Measurements from ENCODE around the gene CDS2. TPM values are rescaled to one million over a fixed set of nuclear protein-coding genes. Genes with fewer than 3 reads are reported as not detected.

Gene CDS2
- total RNA-seq, 1 experiment from 2014 or later: 17.1 TPM

DNA sequence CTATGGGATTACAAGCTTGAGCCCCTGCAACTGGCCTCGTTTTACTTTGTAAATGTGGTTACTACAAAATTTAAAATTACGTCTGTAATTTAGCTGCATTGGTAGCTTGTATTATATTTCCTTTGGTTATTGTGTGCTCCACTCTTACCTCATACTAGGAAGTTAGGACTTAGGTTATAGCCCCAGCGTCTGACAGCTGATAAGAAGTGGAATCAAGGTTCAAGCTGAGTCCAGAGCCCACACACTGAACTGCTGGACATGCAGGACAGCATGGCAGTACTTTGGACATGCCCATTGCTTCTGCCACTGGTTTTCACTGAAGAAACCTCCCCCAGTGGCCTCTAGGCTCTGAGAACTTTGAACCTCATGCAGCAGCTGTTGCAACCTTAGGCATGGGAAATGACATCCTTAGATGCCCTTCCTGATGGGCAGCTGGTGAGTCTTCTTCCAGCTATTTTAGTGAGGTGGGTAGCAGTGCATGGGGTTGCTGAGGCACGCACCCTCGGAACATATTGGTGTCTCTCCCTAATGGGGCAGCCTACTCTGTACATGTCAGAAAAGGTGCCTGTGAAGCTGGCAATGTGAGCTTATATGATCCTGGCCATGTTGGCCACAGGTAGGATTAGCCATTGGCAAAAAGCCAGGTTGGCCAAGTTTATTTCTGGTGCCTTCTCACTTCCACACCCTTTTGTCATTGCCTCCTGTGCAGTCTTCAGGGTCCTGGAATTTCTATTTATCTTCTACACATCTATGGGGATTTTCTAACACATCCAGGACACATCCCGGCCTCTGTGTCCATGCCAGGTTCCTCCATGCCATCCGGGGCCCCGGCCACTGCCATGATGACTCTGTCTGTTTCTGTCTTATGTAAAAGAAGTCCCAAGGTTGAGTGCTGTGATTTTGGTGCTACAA is 85.3 kb downstream of the CDS2 start:
- H3K9ac ChIP-seq (ENCODE audit: low read length): no peak overlapping the region
- no peaks in the 10 kb centered on the region for H3K36me3 ChIP-seq (ENCODE audit: low read depth, low read length)
- no peaks in the 10 kb centered on the region for H3F3A ChIP-seq (ENCODE audit: low read length, unreplicated experiment)
- no peaks in the 10 kb centered on the region for H3K79me2 ChIP-seq (ENCODE audit: low read length)
- H3K4me1 ChIP-seq (ENCODE audit: insufficient read depth, low read length): no peaks in the 10 kb centered on the region
- H3K4me2 ChIP-seq (ENCODE audit: low read length): no peak overlapping the region
- no peaks in the 10 kb centered on the region for H3K27me3 ChIP-seq (ENCODE audit: low read length)
- no peak overlapping the region for H2AFZ ChIP-seq (ENCODE audit: low read length)
- H4K20me1 ChIP-seq (ENCODE audit: low read length): no peaks in the 10 kb centered on the region
- intact Hi-C loops (cut with micrococcal nuclease): no loop called here
- H3K9me2 ChIP-seq (replicated peaks; ENCODE audit: low read length): no peaks in the 10 kb centered on the region
- CTCF ChIA-PET: interaction anchor here (0.8 to 0.9 kb wide), 2 partner anchors 11 kb away, joined by 3 to 7 read pairs; no protein-coding TSS in a partner anchor
- H3K9me3 ChIP-seq (ENCODE audit: low read length): no peaks in the 10 kb centered on the region
- POLR2A ChIA-PET (ENCODE audit: unreplicated experiment): no interaction called here
- H3K27ac ChIP-seq (ENCODE audit: low read length): no peak overlapping the region
- no peak for DNase-seq
- ATAC-seq: no peak
- BruUV-seq (replicated peaks): no TSS peak
- no peak overlapping the region for H3K4me3 ChIP-seq (ENCODE audit: low read length)
- TF ChIP-seq, protein P1, sequence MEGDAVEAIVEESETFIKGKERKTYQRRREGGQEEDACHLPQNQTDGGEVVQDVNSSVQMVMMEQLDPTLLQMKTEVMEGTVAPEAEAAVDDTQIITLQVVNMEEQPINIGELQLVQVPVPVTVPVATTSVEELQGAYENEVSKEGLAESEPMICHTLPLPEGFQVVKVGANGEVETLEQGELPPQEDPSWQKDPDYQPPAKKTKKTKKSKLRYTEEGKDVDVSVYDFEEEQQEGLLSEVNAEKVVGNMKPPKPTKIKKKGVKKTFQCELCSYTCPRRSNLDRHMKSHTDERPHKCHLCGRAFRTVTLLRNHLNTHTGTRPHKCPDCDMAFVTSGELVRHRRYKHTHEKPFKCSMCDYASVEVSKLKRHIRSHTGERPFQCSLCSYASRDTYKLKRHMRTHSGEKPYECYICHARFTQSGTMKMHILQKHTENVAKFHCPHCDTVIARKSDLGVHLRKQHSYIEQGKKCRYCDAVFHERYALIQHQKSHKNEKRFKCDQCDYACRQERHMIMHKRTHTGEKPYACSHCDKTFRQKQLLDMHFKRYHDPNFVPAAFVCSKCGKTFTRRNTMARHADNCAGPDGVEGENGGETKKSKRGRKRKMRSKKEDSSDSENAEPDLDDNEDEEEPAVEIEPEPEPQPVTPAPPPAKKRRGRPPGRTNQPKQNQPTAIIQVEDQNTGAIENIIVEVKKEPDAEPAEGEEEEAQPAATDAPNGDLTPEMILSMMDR (conservative IDR thresholded peaks at IDR 0.05; ENCODE audit: low read depth, low read length): no peak
- TF ChIP-seq EZH2phosphoT487 (IDR thresholded peaks at IDR 0.05; ENCODE audit: borderline replicate concordance, low read length): no peak
- TF ChIP-seq EZH2 (IDR thresholded peaks at IDR 0.05; ENCODE audit: low read length, unreplicated experiment): no peak

DNA sequence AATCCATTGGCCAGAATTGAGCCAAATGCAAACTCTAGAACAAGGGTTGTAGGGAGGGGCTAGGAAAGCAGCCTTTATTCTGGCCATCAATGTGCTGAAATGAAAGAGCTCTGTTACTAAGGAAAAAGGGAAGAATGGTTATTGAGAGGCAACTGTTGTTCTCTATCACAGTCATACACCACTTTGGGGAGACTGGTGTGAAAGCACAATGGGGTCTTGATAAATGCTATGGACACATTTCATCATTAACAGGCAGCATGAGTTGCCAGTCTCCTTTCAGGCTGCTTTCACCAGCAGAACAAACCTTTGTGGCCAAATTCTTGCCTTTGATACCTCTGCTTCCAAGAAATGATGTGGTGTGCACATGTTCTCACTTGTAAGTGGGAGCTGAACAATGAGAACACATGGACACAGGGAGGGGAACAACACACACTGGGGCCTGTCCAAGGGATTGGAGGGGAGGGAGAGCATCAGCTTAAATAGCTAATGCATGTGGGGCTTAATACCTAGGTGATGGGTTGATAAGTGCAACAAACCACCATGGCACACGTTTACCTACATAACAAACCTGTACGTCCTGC is 86.2 kb downstream of the CDS2 start:
- no peaks in the 10 kb centered on the region for H3K4me1 ChIP-seq (ENCODE audit: insufficient read depth, low read length)
- H2AFZ ChIP-seq (ENCODE audit: low read length): no peak overlapping the region
- H3K9ac ChIP-seq (ENCODE audit: low read length): no peak overlapping the region
- ATAC-seq: no peak
- no peak overlapping the region for H3K27ac ChIP-seq (ENCODE audit: low read length)
- no peak for DNase-seq
- no peaks in the 10 kb centered on the region for H3K79me2 ChIP-seq (ENCODE audit: low read length)
- POLR2A ChIA-PET (ENCODE audit: unreplicated experiment): no interaction called here
- H3K4me3 ChIP-seq (ENCODE audit: low read length): no peak overlapping the region
- intact Hi-C loops (cut with micrococcal nuclease): no loop called here
- no peaks in the 10 kb centered on the region for H3K27me3 ChIP-seq (ENCODE audit: low read length)
- H3K4me2 ChIP-seq (ENCODE audit: low read length): no peak overlapping the region
- CTCF ChIA-PET: interaction anchor here (0.9 kb wide), 1 partner anchor 10 kb away, joined by 3 read pairs; no protein-coding TSS in a partner anchor
- no peaks in the 10 kb centered on the region for H3K36me3 ChIP-seq (ENCODE audit: low read depth, low read length)
- H3K9me3 ChIP-seq (ENCODE audit: low read length): no peaks in the 10 kb centered on the region
- TF ChIP-seq, protein P1 (conservative IDR thresholded peaks at IDR 0.05; ENCODE audit: low read depth, low read length): no peak
- H3K9me2 ChIP-seq (replicated peaks; ENCODE audit: low read length): no peaks in the 10 kb centered on the region
- no TSS peak for BruUV-seq (replicated peaks)
- H3F3A ChIP-seq (ENCODE audit: low read length, unreplicated experiment): no peaks in the 10 kb centered on the region
- H4K20me1 ChIP-seq (ENCODE audit: low read length): no peaks in the 10 kb centered on the region

DNA sequence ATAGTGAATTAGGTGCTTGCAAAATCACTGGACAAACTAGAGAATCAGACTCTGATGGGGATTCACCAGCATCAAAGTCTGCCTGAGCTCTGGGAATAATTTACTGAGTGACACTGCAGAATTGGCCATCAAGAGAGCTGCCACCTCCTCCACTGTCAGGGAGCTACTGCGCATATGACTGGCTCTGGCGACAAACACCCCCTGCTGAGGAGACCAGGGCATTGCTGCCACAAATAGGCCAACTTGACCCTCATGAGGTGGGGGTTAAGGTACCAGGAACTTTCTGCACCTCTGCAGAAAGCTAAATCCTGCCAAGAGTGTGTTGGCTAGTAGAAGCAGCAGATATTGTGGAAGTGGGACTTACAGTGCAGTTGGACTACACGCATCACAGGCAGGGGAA is 88.0 kb downstream of the CDS2 start:
- H3K27ac ChIP-seq (ENCODE audit: low read length): no peak overlapping the region
- intact Hi-C loops (cut with micrococcal nuclease): no loop called here
- H3K4me1 ChIP-seq (ENCODE audit: insufficient read depth, low read length): no peaks in the 10 kb centered on the region
- H3K4me2 ChIP-seq (ENCODE audit: low read length): no peak overlapping the region
- ChIA-PET POLR2A (ENCODE audit: unreplicated experiment) (no interaction called here), CTCF (no interaction called here)
- no TSS peak for BruUV-seq (replicated peaks)
- H3K4me3 ChIP-seq (ENCODE audit: low read length): no peak overlapping the region
- H3F3A ChIP-seq (ENCODE audit: low read length, unreplicated experiment): no peaks in the 10 kb centered on the region
- no peak for ATAC-seq
- TF ChIP-seq EZH2phosphoT487 (IDR thresholded peaks at IDR 0.05; ENCODE audit: borderline replicate concordance, low read length) (no peak), EZH2 (IDR thresholded peaks at IDR 0.05; ENCODE audit: low read length, unreplicated experiment) (no peak)
- TF ChIP-seq, protein P1 (conservative IDR thresholded peaks at IDR 0.05; ENCODE audit: low read depth, low read length): no peak
- H2AFZ ChIP-seq (ENCODE audit: low read length): no peak overlapping the region
- H3K36me3 ChIP-seq (ENCODE audit: low read depth, low read length): no peaks in the 10 kb centered on the region
- no peaks in the 10 kb centered on the region for H4K20me1 ChIP-seq (ENCODE audit: low read length)
- no peaks in the 10 kb centered on the region for H3K9me3 ChIP-seq (ENCODE audit: low read length)
- no peaks in the 10 kb centered on the region for H3K27me3 ChIP-seq (ENCODE audit: low read length)
- DNase-seq: no peak
- H3K9ac ChIP-seq (ENCODE audit: low read length): no peak overlapping the region
- H3K9me2 ChIP-seq (replicated peaks; ENCODE audit: low read length): no peaks in the 10 kb centered on the region
- H3K79me2 ChIP-seq (ENCODE audit: low read length): no peaks in the 10 kb centered on the region
